PC-3 (cell line): Measurements from ENCODE around the gene RUNDC1. TPM values are rescaled to one million over a fixed set of nuclear protein-coding genes. Genes with fewer than 3 reads are reported as not detected.
"Not testable (repeated sequence)": the region's sequence is repeated elsewhere in the genome, so short reads cannot be mapped to it uniquely, and the experiment has no call there.

ENCODE experiments used
- ATAC-seq: fragments of 200-7000 bp; cut with Tn5 transposase; 2 replicates; pipeline ENCODE4 v1.9.1; 2020; ENCODE audit warnings: mild to moderate bottlenecking, moderate library complexity
- BruUV-seq: library from RNA; stranded (reverse); fragments of 400-500 nt; replicated peaks from 2 replicates; lab custom pipeline; 2021; lab: Mats Ljungman, UMichigan
- CTCF ChIA-PET: fragments of 300-600 bp; sonication (Branson Sonifier 250); formaldehyde crosslinking; loops from one replicate; lab custom pipeline; 2022; ENCODE audit warnings: antibody characterized with exemption; lab: Charles Lee
- POLR2A ChIA-PET: fragments of 300-600 bp; sonication (Branson Sonifier 250); formaldehyde crosslinking; loops from one replicate; lab custom pipeline; 2022; ENCODE audit warnings: antibody characterized with exemption; ENCODE audit not compliant: unreplicated experiment; lab: Charles Lee
- DNase-seq: peaks from one replicate; pipeline ENCODE4 v3.0.0-alpha.2; 2015
- H2AFZ ChIP-seq: fragments of 300-600 bp; sonication (generic); 2 replicates; pipeline ENCODE4 v1.6.0; 2016; ENCODE audit warnings: antibody characterized with exemption, low read length
- H3F3A ChIP-seq: fragments of 300-600 bp; sonication (generic); one replicate; pipeline ENCODE4 v1.6.0; 2017; ENCODE audit warnings: antibody characterized with exemption, low read length, control low read depth, mild to moderate bottlenecking; ENCODE audit not compliant: unreplicated experiment
- H3K27ac ChIP-seq: fragments of 300-600 bp; sonication (generic); 2 replicates; pipeline ENCODE4 v1.5.1; 2016; ENCODE audit warnings: mild to moderate bottlenecking, low read length
- H3K27me3 ChIP-seq: fragments of 300-600 bp; sonication (generic); 2 replicates; pipeline ENCODE4 v1.6.1; 2016; ENCODE audit warnings: low read length, mixed read lengths
- H3K36me3 ChIP-seq: fragments of 300-600 bp; sonication (generic); 2 replicates; pipeline ENCODE4 v1.6.1; 2016; ENCODE audit warnings: low read depth, mixed run types, low read length, mixed read lengths
- H3K4me1 ChIP-seq: fragments of 300-600 bp; sonication (generic); 2 replicates; pipeline ENCODE4 v1.5.1; 2016; ENCODE audit warnings: low read length; ENCODE audit not compliant: insufficient read depth
- H3K4me2 ChIP-seq: fragments of 300-600 bp; sonication (generic); 2 replicates; pipeline ENCODE4 v1.6.0; 2016; ENCODE audit warnings: low read length
- H3K4me3 ChIP-seq: fragments of 300-600 bp; sonication (generic); 2 replicates; pipeline ENCODE4 v1.5.1; 2016; ENCODE audit warnings: mild to moderate bottlenecking, low read length, mixed read lengths
- H3K79me2 ChIP-seq: fragments of 300-600 bp; sonication (generic); 2 replicates; pipeline ENCODE4 v1.6.1; 2017; ENCODE audit warnings: low read length, mixed read lengths
- H3K9ac ChIP-seq: fragments of 300-600 bp; sonication (generic); 2 replicates; pipeline ENCODE4 v1.6.0; 2016; ENCODE audit warnings: mild to moderate bottlenecking, low read length
- H3K9me2 ChIP-seq: fragments of 300-600 bp; sonication (generic); replicated peaks from 2 replicates; pipeline ENCODE4 v1.6.1; 2016; ENCODE audit warnings: mixed run types, low read length, mixed read lengths
- H3K9me3 ChIP-seq: fragments of 300-600 bp; sonication (generic); 2 replicates; pipeline ENCODE4 v1.6.1; 2016; ENCODE audit warnings: low read length, mixed read lengths
- H4K20me1 ChIP-seq: fragments of 300-600 bp; sonication (generic); 2 replicates; pipeline ENCODE4 v1.6.1; 2016; ENCODE audit warnings: low read length, mixed read lengths
- CTCF ChIP-seq: fragments of 300-600 bp; sonication (generic); conservative IDR thresholded peaks from 2 replicates; pipeline ENCODE4 v1.5.1; 2017; ENCODE audit warnings: antibody characterized with exemption, low read depth, mild to moderate bottlenecking, low read length
- EZH2 ChIP-seq: fragments of 300-600 bp; sonication (generic); IDR thresholded peaks from one replicate; pipeline ENCODE4 v1.6.1; 2017; ENCODE audit warnings: antibody characterized with exemption, mild to moderate bottlenecking, low read length; ENCODE audit not compliant: unreplicated experiment
- EZH2phosphoT487 ChIP-seq: fragments of 300-600 bp; sonication (generic); IDR thresholded peaks from 2 replicates; pipeline ENCODE4 v1.6.1; 2018; ENCODE audit warnings: mild to moderate bottlenecking, antibody characterized with exemption, low read length, borderline replicate concordance
- intact Hi-C: fragments of 100-400 bp; cut with micrococcal nuclease; formaldehyde crosslinking; loops from 2 replicates; pipeline ENCODE4 v1.9.0; 2023
- total RNA-seq: library from RNA; depleted of rRNA; stranded (reverse); fragments of >200 nt; gene quantifications from 2 replicates; pipeline ENCODE4 v1.2.3, GENCODE V29; 2014

Gene RUNDC1
- total RNA-seq, 1 experiment from 2014 or later = 9.5 TPM

- no peak overlapping the region for H3K27ac ChIP-seq
- H2AFZ ChIP-seq = no peak overlapping the region
- peaks cover 36% of the 10 kb centered on the region for H3K36me3 ChIP-seq
- DNase-seq (no peak), ATAC-seq (no peak)
- no peak overlapping the region for H3K4me3 ChIP-seq
- no peaks in the 10 kb centered on the region for H3K9me3 ChIP-seq
- no peaks in the 10 kb centered on the region for H3K27me3 ChIP-seq
- intact Hi-C loops = no loop called here
- H3K4me2 ChIP-seq = no peak overlapping the region
- POLR2A ChIA-PET = no interaction called here
- peaks cover 7% of the 10 kb centered on the region; the same call in 1 of the 2 replicates for H3K79me2 ChIP-seq
- no peaks in the 10 kb centered on the region for H4K20me1 ChIP-seq
- H3K4me1 ChIP-seq = peaks cover 39% of the 10 kb centered on the region
- no peaks in the 10 kb centered on the region for H3K9me2 ChIP-seq
- CTCF ChIA-PET = no interaction called here
- H3F3A ChIP-seq = peaks cover 22% of the 10 kb centered on the region
- TF ChIP-seq EZH2 (no peak), CTCF (no peak), EZH2phosphoT487 (no peak)
- no peak overlapping the region for H3K9ac ChIP-seq
- BruUV-seq = no TSS peak
Measured at GRCh38 chr17:42992872-42993271, 12.5 kb downstream of the RUNDC1 start.

GRCh38 chr17:42993913-42994312 lies 13.5 kb downstream of the RUNDC1 start:
- H3K27ac ChIP-seq, H3K9me3 ChIP-seq, H3K27me3 ChIP-seq, H3K4me2 ChIP-seq, BruUV-seq, H3K4me3 ChIP-seq, H2AFZ ChIP-seq, intact Hi-C loops, H3K9me2 ChIP-seq, H3K9ac ChIP-seq, H4K20me1 ChIP-seq, CTCF ChIA-PET, POLR2A ChIA-PET, DNase-seq, ATAC-seq: not testable (repeated sequence)
- peaks cover 19% of the 10 kb centered on the region for H3F3A ChIP-seq
- peaks cover 33% of the 10 kb centered on the region for H3K4me1 ChIP-seq
- H3K79me2 ChIP-seq = peaks cover 13% of the 10 kb centered on the region
- H3K36me3 ChIP-seq = peaks cover 29% of the 10 kb centered on the region

GRCh38 chr17:42997390-42997983 lies 17.1 kb downstream of the RUNDC1 start:
- CTCF ChIA-PET = interaction anchor here (0.6 to 1.6 kb wide), 9 partner anchors 13 to 1192 kb away, joined by 3 to 22 read pairs (median 4); partner anchors contain the start of genes RUNDC1 and WNK4
- intact Hi-C loops = loop anchor here (5.0 kb wide), 1 partner anchor 150 kb away; no protein-coding TSS in a partner anchor
- no peaks in the 10 kb centered on the region for H3K9me2 ChIP-seq
- no peak overlapping the region for H2AFZ ChIP-seq
- peaks cover 34% of the 10 kb centered on the region for H3K36me3 ChIP-seq
- H3K27ac ChIP-seq = 0 out of 2 replicates have a peak overlapping the region, but pooled peaks have one; percentile 3
- H3F3A ChIP-seq = no peaks in the 10 kb centered on the region
- ATAC-seq (peak; percentile 18), DNase-seq (peak; percentile 9)
- 0 out of 2 replicates have a peak overlapping the region, but pooled peaks have one; percentile 5 for H3K9ac ChIP-seq
- peaks cover 36% of the 10 kb centered on the region for H3K4me1 ChIP-seq
- H3K4me3 ChIP-seq = peak overlapping the region; percentile 59
- TF ChIP-seq EZH2 (no peak), CTCF (no peak), EZH2phosphoT487 (no peak)
- POLR2A ChIA-PET = interaction anchor here (0.6 to 1.2 kb wide), 7 partner anchors 11 to 1895 kb away, joined by 3 to 7 read pairs (median 4); no protein-coding TSS in a partner anchor
- peak overlapping the region; percentile 68 for H3K4me2 ChIP-seq
- H3K27me3 ChIP-seq = no peaks in the 10 kb centered on the region
- BruUV-seq = no TSS peak
- H4K20me1 ChIP-seq = peaks cover 16% of the 10 kb centered on the region; the same call in 1 of the 2 replicates
- no peaks in the 10 kb centered on the region for H3K9me3 ChIP-seq
- peaks cover 27% of the 10 kb centered on the region for H3K79me2 ChIP-seq
